GM12891 (cell line): ENCODE measurements around the gene MRPL44.

Source experiments
- PAX5 ChIP-seq: IDR thresholded peaks from 2 replicates; pipeline ENCODE4 v1.6.1; 2011; ENCODE audit warnings: low read length, moderate library complexity, mild to moderate bottlenecking; ENCODE audit not compliant: insufficient read depth, severe bottlenecking
- POLR2A ChIP-seq: IDR thresholded peaks from 2 replicates; pipeline ENCODE4 v1.6.1; 2011; ENCODE audit warnings: low read depth, low read length, control low read depth
- POLR2AphosphoS5 ChIP-seq: IDR thresholded peaks from 2 replicates; pipeline ENCODE4 v1.6.1; 2011; ENCODE audit warnings: low read depth, low read length, control low read depth

GRCh38 chr2:223944166-223944702 is 13.0 kb upstream of the MRPL44 start:
- TF ChIP-seq POLR2AphosphoS5 (no peak), PAX5 (no peak), POLR2A (no peak)
